GM12878 (cell line): ENCODE measurements around the gene PPP1R7. TPM values are rescaled to one million over a fixed set of nuclear protein-coding genes. Genes with fewer than 3 reads are reported as not detected.

Experiments used
- ATAC-seq: fragments of 200-7000 bp; cut with Tn5 transposase; 3 replicates; pipeline ENCODE4 v1.9.1; 2020; ENCODE audit warnings: mild to moderate bottlenecking, moderate library complexity
- BruUV-seq: library from RNA; stranded (reverse); fragments of 400-500 nt; replicated peaks from 2 replicates; lab custom pipeline; 2021; lab: Mats Ljungman, UMichigan
- CTCF ChIA-PET: fragments of 300-600 bp; sonication (Branson Sonifier 250); formaldehyde crosslinking; extraction: SDS; loops from one replicate; lab custom pipeline; 2021; ENCODE audit warnings: inconsistent platforms; lab: Yijun Ruan, JAX
- POLR2A ChIA-PET: fragments of 350-600 bp; formaldehyde crosslinking; extraction: SDS; loops from one replicate; lab custom pipeline; 2021; ENCODE audit warnings: inconsistent platforms; lab: Charles Lee
- RAD21 ChIA-PET: fragments of 300-600 bp; sonication (Branson Sonifier 250); formaldehyde crosslinking; loops from one replicate; lab custom pipeline; 2023; ENCODE audit warnings: antibody characterized with exemption; ENCODE audit not compliant: unreplicated experiment; lab: Charles Lee
- SMC1A ChIA-PET: fragments of 300-600 bp; sonication (Branson Sonifier 250); formaldehyde crosslinking; loops from one replicate; lab custom pipeline; 2023; ENCODE audit not compliant: unreplicated experiment, uncharacterized antibody; lab: Charles Lee
- DNase-seq: peaks from one replicate; pipeline ENCODE4 v3.0.0-alpha.2; 2011; ENCODE audit warnings: low read depth, low spot score
- FAIRE-seq: peaks from 3 replicates; lab custom pipeline; 2011; peaks lifted over from hg19 to GRCh38; lab: Jason Lieb, UNC
- H2AFZ ChIP-seq: 2 replicates; pipeline ENCODE4 v1.6.0; 2011; ENCODE audit warnings: low read depth, low read length, control low read depth; ENCODE audit not compliant: control insufficient read depth
- H3K27ac ChIP-seq: 2 replicates; pipeline ENCODE4 v1.5.1; 2011; ENCODE audit warnings: control low read depth; ENCODE audit not compliant: control insufficient read depth, insufficient read depth
- H3K27me3 ChIP-seq, 2 experiments: replicated peaks in 1 of 2; 2 replicates each; pipeline versions ENCODE4 v1.6.0 to v1.6.1; 2011; ENCODE audit warnings: low read length in 1 of 2; ENCODE audit not compliant: control insufficient read depth in 2 of 2, insufficient read depth in 2 of 2
- H3K36me3 ChIP-seq, 2 experiments: 2 replicates each; pipeline ENCODE4 v1.5.1; 2011; ENCODE audit warnings: low read length in 1 of 2; ENCODE audit not compliant: control insufficient read depth in 2 of 2, insufficient read depth in 2 of 2
- H3K4me1 ChIP-seq: 2 replicates; pipeline ENCODE4 v1.6.1; 2011; ENCODE audit warnings: mild to moderate bottlenecking, low read length, moderate library complexity, mixed read lengths; ENCODE audit not compliant: control insufficient read depth, insufficient read depth
- H3K4me2 ChIP-seq: 2 replicates; pipeline ENCODE4 v1.6.0; 2011; ENCODE audit warnings: control low read depth; ENCODE audit not compliant: control insufficient read depth, insufficient read depth
- H3K4me3 ChIP-seq: fragments of 200-600 bp; sonication (generic); 2 replicates; pipeline ENCODE4 v1.5.1; 2016
- H3K79me2 ChIP-seq: 2 replicates; pipeline ENCODE4 v1.6.0; 2011; ENCODE audit warnings: low read length; ENCODE audit not compliant: control insufficient read depth, insufficient read depth
- H3K9ac ChIP-seq: 2 replicates; pipeline ENCODE4 v1.8.0; 2011; ENCODE audit warnings: low read length, control low read depth, mixed read lengths; ENCODE audit not compliant: control insufficient read depth, insufficient read depth
- H3K9me3 ChIP-seq: replicated peaks from 3 replicates; pipeline ENCODE4 v1.5.1; 2011; ENCODE audit warnings: mild to moderate bottlenecking, low read length; ENCODE audit not compliant: control insufficient read depth, insufficient read depth
- H4K20me1 ChIP-seq: 2 replicates; pipeline ENCODE4 v1.6.0; 2011; ENCODE audit not compliant: control insufficient read depth, insufficient read depth
- BHLHE40 ChIP-seq, 2 experiments: fragments of 450-650 bp in 1 of 2; IDR thresholded peaks; 2 replicates each; pipeline ENCODE4 v1.6.1; 2011 to 2017; ENCODE audit warnings: low read depth in 2 of 2, borderline replicate concordance in 1 of 2, improper control_type of control experiment in 1 of 2, low read length in 1 of 2, mild to moderate bottlenecking in 1 of 2
- E2F8 ChIP-seq: fragments of 450-650 bp; IDR thresholded peaks from 2 replicates; pipeline ENCODE4 v1.6.1; 2018; ENCODE audit warnings: mild to moderate bottlenecking, low read depth, moderate library complexity; ENCODE audit not compliant: partially characterized antibody
- HSF1 ChIP-seq: fragments of 150-350 bp; IDR thresholded peaks from 2 replicates; pipeline ENCODE4 v1.6.1; 2014; ENCODE audit warnings: mild to moderate bottlenecking, low read depth, low read length
- POLR2A ChIP-seq: IDR thresholded peaks from 2 replicates; pipeline ENCODE4 v1.6.1; 2011; ENCODE audit warnings: low read depth, mild to moderate bottlenecking, low read length
- POLR2AphosphoS2 ChIP-seq: IDR thresholded peaks from 2 replicates; pipeline ENCODE4 v1.6.1; 2011; ENCODE audit warnings: low read depth, mild to moderate bottlenecking, low read length, improper control_type of control experiment, moderate library complexity
- TCF3 ChIP-seq: IDR thresholded peaks from 2 replicates; pipeline ENCODE4 v1.6.1; 2012; ENCODE audit warnings: low read depth, mild to moderate bottlenecking, low read length, borderline replicate concordance; ENCODE audit not compliant: insufficient read depth
- YY1 ChIP-seq: IDR thresholded peaks from 2 replicates; pipeline ENCODE4 v1.6.1; 2011; ENCODE audit warnings: low read depth, mild to moderate bottlenecking, low read length
- WGBS: methylation state at CpG from one replicate; pipeline ENCODE4 v1.1.6; 2016; ENCODE audit warnings: low lambda C conversion rate; ENCODE audit not compliant: insufficient replicate concordance, insufficient coverage; ENCODE audit errors: missing lambda C conversion rate; 5-methylcytosine and 5-hydroxymethylcytosine counted together
- in situ Hi-C: fragments of 300-500 bp; cut with MboI; formaldehyde crosslinking; loops from 9 replicates; pipeline ENCODE4 v1.14.3; 2018; ENCODE audit warnings: mixed read lengths
- intact Hi-C: fragments of 100-400 bp; cut with micrococcal nuclease; formaldehyde crosslinking; loops from one replicate; pipeline ENCODE4 v1.14.2; 2022; ENCODE audit not compliant: unreplicated experiment
- polyA plus RNA-seq, 11 experiments: library from polyadenylated mRNA; depleted of rRNA in 4 of 11; unstranded in 6 of 11; stranded (reverse) in 5 of 11; fragments of >200 nt; fragmentation: Nextera tagmentation in 4 of 11; fragmentation: Illumina TruSeq in 1 of 11; extraction: Ambion mirVana in 4 of 11; extraction: Trizol in 1 of 11; gene quantifications; 1 replicate in 1 of 11; 2 replicates in 10 of 11; pipeline versions ENCODE4 v1.2.1 to v1.2.3, GENCODE V29; 2011 to 2016; ENCODE audit warnings: inconsistent platforms in 2 of 11, missing spikeins in 2 of 11, low read depth in 1 of 11
- total RNA-seq, 4 experiments: library from RNA; depleted of rRNA in 3 of 4; stranded (reverse); fragments of >200 nt in 3 of 4; fragmentation: Illumina TruSeq in 1 of 4; extraction: Trizol in 1 of 4; gene quantifications; 2 replicates each; pipeline versions ENCODE4 v1.2.1 to v1.2.3, GENCODE V29; 2013 to 2021

The PPP1R7 gene
- total and polyA plus RNA-seq, 10 of the 15 experiments (the other 5 are each of a cell fraction or from before 2014, with no cell fraction given) = 78.5 to 174 (median 93.7) TPM

- no peak for TF ChIP-seq E2F8
- TF ChIP-seq, all 136 proteins: peak for 3
Measured at GRCh38 chr2:241226723-241227572, 76.7 kb downstream of the PPP1R7 start (continued).

GRCh38 chr2:241227594-241227993, 77.3 kb downstream of the PPP1R7 start:
- TF ChIP-seq POLR2AphosphoS2 (no peak), BHLHE40 (IDR thresholded peaks at IDR 0.05; ENCODE audit: borderline replicate concordance in 1 of 2, low read depth in 2 of 2, low read length in 1 of 2) (no peak), TCF3 (no peak), YY1 (no peak), HSF1 (no peak), POLR2A (no peak)
- TF ChIP-seq, all 136 proteins: peak for 0
- no peak for ATAC-seq
- RAD21 ChIA-PET = no interaction called here
- Histone ChIP-seq H3K9ac (no peak overlapping the region), H3K27ac (no peak overlapping the region), H4K20me1 (no peaks in the 10 kb centered on the region), H3K4me3 (no peak overlapping the region), H3K27me3 (no peaks in the 10 kb centered on the region), H3K4me2 (no peak overlapping the region), H3K9me3 (no peaks in the 10 kb centered on the region), H3K36me3 (peaks cover 27 to 35% of the 10 kb centered on the region in 2 experiments), H2AFZ (no peak overlapping the region), H3K79me2 (no peaks in the 10 kb centered on the region), H3K4me1 (no peaks in the 10 kb centered on the region)
- CTCF ChIA-PET = no interaction called here
- in situ Hi-C loops (no loop called here), intact Hi-C loops (no loop called here)
- POLR2A ChIA-PET = no interaction called here
- no peak for FAIRE-seq
- no peak for DNase-seq
- over 99% methylated on average over 8 of the region's 8 CpGs for WGBS
- BruUV-seq = no TSS peak
- SMC1A ChIA-PET = no interaction called here
